Posterior vena cava (tissue), 2 donors: ENCODE results near the gene SERPIND1. TPM values are rescaled to one million over a fixed set of nuclear protein-coding genes. Genes with fewer than 3 reads are reported as not detected.

Experiments
- DNase-seq: peaks from one replicate; pipeline ENCODE4 v3.0.0-alpha.2; 2020; ENCODE audit warnings: low spot score
- intact Hi-C, 2 donors: fragments of 100-400 bp; cut with DNase I; formaldehyde crosslinking; loops; one replicate each; pipeline versions ENCODE4 v1.14.1 to v1.14.2; 2022 to 2023
- total RNA-seq, 2 donors: library from RNA; stranded (reverse); fragmentation: NEBNext Ultra II Directional; extraction: Animal tissue kit (Norgen Biotek cat#: 25700); gene quantifications; one replicate each; pipeline ENCODE4 v1.2.1, GENCODE V29; 2021
- donor health status: DM: yes; HTN: yes; CAD: no.
- donor health status: DM: yes; HTN: yes; CAD: no.

Gene SERPIND1
- total RNA-seq, 2 donors from 2014 or later, result not detected

DNA sequence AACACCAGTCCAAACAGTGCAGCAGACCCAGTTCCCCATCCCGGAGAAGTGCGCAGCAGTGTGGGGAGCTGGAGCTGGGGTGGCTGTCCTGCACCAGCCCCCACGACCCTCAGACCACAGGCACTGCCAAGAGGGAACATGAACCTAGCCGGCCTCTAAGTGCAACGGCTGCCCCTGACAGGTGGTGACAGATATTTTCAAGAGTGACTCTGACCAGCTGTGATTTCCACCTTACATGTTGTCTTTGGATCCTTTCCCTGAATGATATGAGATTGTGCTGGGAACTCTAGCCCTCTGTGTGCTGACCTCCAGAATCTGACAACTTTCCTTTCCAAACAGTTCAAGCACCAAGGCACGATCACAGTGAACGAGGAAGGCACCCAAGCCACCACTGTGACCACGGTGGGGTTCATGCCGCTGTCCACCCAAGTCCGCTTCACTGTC, 12.6 kb downstream of the SERPIND1 start:
- no peak for DNase-seq
- intact Hi-C loops, result no loop called here

DNA sequence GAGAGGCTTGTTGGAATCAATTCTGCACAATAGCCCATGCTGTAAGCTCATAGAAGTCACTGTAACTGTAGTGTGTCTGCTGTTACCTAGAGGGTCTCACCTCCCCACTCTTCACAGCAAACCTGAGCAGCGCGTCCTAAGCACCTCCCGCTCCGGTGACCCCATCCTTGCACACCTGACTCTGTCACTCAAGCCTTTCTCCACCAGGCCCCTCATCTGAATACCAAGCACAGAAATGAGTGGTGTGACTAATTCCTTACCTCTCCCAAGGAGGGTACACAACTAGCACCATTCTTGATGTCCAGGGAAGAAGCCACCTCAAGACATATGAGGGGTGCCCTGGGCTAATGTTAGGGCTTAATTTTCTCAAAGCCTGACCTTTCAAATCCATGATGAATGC, 13.3 kb downstream of the SERPIND1 start:
- no peak for DNase-seq
- intact Hi-C loops, result no loop called here

DNA sequence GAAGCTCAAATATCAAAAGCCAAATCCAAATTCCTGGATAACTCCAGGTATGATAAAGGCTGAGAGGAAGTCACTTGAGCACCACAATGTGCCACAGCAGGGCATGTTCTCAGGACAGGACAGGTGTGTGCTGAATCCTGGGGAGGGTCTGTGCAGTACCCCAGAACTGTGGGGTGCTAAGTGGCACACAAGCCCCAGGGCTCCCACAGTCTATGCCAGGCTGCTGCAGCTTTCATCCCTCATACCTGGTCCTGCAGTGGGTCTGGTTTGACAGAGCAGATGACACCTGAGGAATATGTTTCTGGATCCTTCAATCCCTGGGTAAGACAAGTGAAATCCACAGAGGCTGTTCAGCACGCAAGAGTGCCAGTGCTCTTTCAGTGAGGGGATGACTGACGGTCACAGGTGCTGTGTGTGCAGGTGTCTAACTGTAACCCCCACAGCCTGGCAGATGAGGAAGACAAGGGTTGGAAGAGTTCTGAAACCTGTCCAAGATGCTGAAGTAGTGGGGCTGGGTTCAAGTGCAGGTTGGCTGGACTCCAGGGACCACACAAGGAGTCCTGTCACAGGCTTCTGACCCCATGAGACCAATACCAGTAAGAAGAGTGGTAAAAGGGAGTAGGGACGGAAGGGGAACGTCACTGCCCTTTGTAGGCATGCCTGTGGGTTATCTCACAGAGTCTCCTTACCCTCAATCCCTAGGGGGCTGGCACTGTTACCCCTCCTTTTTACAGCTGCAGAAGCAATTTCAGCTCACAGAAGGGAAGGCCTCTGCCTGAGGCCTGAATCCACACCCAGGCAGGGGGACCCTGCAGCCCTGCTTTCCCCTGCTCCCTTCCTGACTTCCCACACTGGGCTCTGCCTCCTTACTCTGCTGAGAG, 14.1 kb downstream of the SERPIND1 start:
- intact Hi-C loops, result no loop called here
- DNase-seq, result no peak

DNA sequence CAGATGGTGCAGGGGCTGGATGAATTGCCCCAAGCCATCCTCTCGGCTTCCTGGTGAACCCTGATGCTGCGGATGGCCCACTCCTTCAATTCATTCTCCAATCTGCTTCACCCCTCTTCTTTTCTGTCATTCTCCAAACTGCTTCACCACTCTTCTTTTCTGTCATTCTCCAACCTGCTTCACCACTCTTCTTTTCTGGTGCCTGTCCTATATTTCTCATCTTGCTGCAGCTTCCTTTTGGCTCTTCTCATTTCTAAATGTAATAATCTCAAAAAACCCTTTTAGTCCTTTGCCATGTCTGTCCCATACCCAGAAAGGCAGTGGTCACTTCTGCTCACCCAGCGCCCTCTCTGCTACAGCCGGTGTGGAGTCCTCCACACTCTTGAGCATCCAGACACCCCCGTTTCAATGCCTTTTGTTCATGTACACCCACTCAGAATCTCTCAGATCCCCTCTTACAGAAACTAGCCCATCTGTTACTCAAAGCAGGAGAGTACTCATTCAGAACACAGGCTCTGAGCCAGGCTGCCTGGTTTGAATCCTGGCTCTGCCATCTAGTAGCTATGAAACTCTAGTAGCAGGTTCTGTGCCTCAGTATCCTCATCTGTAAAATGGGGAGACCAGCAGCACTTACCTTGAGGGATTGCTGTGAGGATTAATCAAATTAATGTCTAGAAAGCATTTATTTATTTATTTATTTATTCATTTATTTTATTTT, 14.9 kb downstream of the SERPIND1 start:
- intact Hi-C loops, result no loop called here
- DNase-seq, result no peak

DNA sequence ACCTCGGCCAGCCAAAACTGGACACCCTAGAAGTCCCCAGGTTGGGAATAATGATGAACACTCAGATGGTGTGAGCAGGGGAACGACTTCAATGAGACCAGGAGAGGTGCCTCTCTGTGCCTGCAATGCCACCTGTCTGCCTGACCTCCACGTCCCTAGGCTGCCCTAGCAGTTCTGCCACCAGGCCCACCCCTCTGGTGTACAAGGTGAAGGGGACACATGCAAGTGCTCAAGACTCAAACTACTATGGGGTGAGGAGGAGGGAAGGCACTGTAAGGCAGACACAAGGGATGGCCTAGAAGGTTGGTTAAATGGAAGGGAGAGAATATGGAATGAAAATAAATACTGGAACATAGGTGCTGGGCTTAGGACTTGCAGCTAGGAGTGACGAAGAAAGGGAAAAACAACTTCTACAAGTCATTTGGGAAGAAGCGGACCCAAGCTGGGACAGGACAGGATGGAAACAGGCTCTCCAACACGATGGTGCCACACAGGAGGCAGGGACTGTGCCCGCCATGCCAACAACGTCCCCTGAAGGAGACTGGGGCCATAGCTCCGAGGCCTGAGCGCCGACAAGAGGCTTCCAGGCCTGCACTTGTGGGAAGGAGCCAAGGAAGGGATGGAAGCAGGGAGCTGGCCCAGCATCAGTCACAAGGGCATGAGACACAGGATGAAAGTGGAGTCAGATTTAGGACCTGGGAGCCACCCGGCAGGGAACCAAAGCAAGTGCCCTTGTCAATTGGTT, 18.5 kb downstream of the SERPIND1 start:
- intact Hi-C loops, result no loop called here
- no peak for DNase-seq

DNA sequence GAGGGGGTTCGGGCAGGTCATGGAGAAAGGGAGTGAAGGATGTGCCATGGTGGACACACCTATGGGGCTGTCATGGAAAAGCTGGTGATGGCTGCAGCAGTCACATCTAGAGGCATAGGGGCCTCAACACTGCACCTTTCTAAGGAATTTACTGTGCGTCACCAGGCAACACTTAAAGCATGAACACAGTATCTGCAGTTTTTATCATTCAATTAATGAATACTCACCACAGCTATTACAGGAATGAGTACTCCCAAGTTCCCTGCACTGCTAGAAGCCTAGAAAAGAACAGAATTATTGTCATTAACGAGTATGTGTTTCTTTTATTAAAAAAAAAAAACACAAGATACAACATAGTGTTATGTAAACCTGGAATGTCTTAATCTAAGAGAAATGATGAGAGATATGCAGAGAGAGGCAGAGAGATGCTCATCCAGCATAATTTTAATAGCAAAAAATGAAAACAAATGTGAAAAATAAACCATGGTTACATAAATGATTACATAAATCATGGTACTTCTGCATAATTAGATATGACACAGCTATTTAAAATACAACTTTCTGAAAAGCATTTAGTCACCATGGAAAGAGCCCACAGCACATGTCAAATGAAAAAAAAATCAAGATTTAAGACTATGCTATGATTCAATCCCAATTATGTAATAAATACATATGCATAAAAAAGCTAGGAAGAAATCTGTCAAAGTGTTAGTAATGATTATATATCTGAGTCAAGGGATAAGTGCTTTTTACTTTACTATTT, 19.2 kb downstream of the SERPIND1 start:
- intact Hi-C loops, result no loop called here

DNA sequence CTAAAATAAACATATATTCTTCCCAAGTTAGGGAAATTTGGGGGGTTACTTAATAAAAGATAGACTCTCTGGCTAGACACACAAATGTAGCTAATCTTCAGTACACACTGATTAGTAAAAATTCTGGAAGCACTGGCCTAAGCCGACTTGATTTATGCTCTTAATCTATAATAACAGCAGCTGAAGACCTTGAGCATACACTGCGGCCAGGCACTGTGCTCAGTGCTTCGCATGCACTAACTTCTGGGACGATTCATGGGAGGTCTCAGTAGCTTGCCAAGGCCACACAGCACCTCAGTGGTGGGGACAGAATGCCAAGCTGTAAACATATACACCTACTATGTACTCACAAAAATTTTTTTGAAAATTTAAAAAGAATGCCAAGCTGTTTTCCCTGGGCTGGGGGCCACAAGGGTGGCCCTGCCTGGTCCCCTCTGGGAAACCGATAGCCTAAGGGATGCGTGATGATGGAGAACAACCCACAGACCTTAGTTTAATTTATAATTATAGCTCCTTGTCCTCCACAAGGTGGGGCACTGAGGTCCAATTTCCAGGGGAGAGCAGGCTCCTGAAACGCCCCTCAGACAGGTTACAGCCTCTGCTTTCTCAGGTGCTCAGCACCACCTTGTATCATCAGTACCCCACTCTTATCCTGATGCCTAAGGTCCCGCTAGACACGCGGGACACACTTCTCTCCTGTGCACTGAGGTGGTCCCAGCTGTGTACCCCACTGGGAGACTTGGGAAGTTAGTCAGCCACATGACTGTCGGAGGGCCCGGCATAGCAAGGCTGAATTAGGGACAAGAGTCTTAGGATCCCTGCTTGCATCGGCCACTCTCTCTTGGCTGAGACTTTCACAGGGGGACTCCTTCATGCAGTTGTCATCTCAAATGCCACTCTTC, 20.1 kb downstream of the SERPIND1 start:
- intact Hi-C loops, result no loop called here
- DNase-seq, result peak; percentile 52

More for the DNA sequence above, 19.2 kb downstream of the SERPIND1 start:
- DNase-seq, result no peak

DNA sequence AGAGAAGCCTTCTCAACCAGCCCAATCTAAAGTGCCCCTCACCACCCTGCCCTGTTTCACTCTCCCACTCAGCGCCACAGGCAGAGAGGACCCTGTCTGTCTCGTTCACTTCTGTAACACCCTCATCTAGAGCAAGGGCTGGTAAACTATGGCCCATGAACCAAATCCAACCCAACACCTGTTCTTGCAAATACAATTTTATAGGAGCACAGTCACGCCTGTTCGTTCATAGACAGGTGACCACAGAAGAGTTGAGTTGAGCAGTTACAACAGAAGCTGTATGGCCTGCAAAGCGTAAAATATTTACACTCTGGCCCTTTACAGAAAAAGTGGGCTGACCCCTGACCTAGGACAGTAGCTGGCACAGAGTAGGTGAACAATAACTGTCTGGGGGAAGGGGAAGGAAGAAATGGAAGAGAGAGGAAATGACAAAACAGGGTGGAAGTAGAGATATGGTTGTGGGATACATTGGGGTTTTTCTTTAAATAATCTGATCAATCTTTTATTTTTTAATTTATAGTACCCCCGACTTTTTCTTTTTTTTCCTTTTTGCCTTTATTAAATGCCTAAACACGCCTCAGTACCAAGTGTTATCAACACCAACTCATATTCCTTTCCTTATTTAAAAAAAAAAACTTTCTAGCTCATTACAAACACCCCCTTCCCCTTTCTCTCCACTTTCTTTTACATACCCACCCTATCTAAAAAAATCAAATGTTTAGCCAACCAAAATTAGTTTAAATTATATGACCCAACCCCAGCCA, 20.9 kb downstream of the SERPIND1 start:
- no peak for DNase-seq

DNA sequence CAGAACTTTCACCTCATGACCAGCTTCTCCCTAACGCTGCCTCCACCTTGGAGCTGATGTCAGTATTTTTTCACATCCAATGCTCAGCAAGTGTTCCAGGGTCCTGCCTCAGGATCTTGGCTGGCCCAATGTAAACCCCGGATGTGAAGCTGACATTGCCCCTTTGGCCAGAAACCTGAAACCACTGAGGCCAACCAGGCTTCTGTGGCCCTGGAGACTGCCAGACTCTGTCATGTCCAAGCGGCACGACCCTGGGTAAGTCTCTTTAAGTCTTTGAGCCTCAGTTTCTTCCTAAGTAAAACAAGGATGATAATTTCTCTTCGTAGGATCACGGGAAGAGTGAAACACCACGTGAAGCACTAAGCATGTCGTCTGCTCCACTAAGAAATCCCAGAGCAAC, 22.8 kb downstream of the SERPIND1 start:
- intact Hi-C loops, result no loop called here
- DNase-seq, result peak; percentile 47

More for the DNA sequence above, 20.9 kb downstream of the SERPIND1 start:
- intact Hi-C loops, result no loop called here

DNA sequence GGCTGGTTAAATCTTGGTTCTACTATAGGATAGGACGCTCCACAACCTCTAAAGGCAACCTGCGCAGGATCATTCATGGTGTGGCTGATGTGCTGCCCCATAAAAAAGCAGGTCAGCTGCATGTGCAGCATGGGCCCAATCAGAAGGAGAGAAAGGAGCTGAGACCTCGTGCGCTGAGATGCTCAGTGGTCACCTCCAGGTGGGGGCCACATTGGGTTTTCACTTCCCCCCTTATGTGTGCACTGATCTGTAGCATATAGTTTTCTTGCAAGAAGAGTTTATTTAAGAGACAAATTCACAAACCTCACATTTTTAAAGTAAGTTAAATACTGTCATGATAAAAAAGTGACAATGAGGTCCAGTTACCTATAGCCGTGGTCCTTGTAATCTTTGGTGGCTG, 24.3 kb downstream of the SERPIND1 start:
- intact Hi-C loops, result no loop called here

DNA sequence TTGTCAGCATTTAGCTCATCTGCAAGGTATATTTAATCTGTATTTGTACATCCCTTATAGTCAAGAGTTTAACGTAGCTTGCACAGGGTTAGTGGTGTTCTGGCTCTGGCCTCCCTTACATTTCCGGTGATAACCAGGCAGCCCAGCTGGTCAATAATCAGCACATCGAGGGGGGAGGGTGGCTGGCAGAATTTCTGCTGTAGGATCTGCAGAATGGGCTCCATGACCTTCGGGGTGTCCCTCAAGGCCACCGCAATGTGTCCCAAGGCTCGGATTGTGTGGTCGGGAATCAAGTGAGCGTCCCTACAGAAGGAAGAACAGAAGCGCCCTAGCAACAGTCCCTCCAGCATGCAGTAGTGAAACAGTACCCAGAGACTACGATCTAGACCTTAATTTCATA, 25.1 kb downstream of the SERPIND1 start:
- peak; percentile 46 for DNase-seq
- intact Hi-C loops, result no loop called here

More for the DNA sequence above, 24.3 kb downstream of the SERPIND1 start:
- peak; percentile 6 for DNase-seq

DNA sequence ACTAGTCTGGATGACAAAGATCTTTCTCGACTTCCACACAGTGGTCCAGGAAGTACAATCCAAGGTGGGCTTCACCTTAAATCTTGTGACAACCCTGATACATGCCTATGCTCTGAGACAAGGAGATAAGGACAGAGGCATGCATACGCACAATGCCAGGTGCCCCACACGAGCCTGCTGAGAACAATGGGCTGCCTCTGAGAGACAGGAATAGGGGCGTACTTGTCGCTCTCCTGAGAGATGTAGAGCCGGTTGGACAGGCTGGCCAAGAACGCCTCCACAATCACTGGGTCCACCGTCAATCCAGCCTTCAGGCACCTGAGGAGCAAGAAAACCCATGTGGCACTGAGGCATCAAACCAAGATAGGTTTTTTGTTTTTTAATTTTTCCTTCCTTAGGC, 25.5 kb downstream of the SERPIND1 start:
- intact Hi-C loops, result no loop called here
- peak; percentile 41 for DNase-seq

DNA sequence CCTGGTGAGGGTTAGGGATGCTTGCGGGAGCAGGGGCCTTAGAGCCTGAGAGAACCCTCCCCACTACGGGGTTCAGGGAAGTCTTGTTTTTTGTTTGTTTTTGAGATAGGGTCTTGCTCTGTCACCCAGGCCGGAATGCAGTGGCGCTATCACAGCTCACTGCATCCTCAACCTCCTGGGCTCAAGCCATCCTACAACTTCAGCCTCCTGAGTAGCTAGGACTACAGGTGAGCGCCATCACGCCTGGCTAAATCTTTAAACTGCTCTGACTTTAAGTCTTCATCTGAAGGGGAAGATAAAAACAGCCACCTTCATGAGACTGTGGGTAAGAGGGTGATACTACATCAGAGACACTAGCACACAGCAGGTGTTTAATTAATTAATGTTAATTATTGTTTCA, 28.5 kb downstream of the SERPIND1 start:
- intact Hi-C loops, result no loop called here

DNA sequence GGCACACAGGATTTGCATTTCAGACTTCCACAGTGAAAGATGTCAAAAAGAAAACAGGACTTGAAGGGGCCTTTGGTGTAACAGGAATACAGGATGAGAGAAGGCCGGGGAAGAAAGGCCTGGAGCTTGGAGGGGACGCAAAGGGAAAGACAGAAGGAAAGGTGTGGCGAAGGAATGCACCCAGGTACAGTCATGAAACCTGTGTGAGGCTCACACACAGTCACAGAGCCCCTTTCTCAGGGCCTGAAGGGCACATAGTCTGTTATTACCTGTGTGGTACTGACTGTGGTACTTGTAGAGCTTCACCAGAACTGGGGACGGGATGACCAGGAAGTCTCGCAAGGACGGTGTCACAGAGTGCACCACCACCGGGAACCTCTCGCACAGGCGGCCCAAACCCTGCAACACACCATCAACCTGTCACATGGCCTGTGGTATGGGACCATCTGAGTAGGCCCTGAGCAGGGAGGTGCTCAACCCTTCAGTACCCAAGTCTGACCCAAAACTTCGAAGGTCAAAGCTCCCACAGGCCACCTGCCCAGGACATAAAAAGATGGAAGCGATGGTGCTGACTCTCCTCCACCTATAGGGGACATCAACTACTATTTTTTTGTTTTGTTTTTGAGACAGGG, 29.1 kb downstream of the SERPIND1 start:
- DNase-seq, result no peak
- intact Hi-C loops, result no loop called here

More for the DNA sequence above, 28.5 kb downstream of the SERPIND1 start:
- no peak for DNase-seq

DNA sequence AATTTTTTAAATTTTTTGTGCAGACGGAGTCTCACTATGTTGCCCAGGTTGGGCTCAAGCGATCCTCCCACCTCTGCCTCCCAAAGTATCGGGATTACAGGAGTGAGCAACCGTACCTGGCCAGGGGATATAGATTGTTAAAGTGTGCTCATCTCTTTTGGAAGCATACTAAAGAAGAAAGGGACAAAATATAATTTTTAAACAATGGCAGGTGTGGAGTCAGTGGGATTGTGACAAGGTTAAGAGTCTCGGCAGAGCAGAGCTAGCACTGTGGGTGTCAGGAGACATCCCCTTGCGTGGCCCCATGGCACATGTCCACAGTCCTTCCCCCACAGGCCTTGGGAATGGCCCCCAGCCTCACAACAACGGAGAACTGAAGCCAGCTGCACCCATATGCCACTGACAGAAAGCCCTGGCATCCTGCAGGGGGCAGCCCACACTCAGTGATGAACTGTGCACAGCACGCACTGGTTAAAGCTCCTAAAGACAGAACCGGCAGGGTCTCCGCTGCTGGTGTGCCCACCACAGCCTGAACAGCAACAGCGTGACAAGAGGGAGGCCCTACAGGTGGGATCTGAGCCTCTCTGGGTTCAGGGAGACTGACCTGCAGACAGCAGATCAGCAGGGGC, 29.9 kb downstream of the SERPIND1 start:
- intact Hi-C loops, result no loop called here
- DNase-seq, result no peak

DNA sequence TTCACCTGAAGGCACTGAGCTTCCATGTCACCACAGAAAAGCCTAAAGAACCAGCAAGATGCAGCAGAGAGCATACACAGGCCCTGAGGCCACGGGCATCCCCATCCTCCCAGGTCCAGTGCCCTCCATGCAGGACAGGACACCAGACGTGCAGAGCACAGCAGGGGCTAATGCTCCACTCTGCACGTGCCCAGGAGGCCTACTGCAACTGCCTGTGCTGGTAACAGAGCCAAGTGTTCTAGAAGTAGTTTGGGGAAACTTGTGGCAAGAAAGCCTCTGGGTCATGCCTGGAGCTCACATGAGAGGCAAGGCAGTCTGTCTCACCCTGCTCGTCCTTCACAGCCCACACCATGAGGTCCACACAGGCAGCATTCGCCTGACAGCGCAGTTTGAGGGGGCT, 30.7 kb downstream of the SERPIND1 start:
- intact Hi-C loops, result no loop called here
- DNase-seq, result no peak
